ENCODE results near the gene QRSL1. TPM values are rescaled to one million over a fixed set of nuclear protein-coding genes. Genes with fewer than 3 reads are reported as not detected.

Gene QRSL1
- total RNA-seq, 1 experiment from 2014 or later = 19.5 TPM

GRCh38 chr6:106693418-106693817 lies 64.0 kb downstream of the QRSL1 start:
- Histone ChIP-seq H3K56ac (ENCODE audit: insufficient read length, low read depth, low read length) (no peak overlapping the region), H3K27me3 (ENCODE audit: insufficient read depth, low read length) (no peaks in the 10 kb centered on the region), H4K8ac (replicated peaks; ENCODE audit: insufficient read length, low read depth, low read length) (no peak overlapping the region), H3T11ph (ENCODE audit: low read length) (no peak overlapping the region), H4K91ac (ENCODE audit: insufficient read length, low read depth, low read length) (peak overlapping the region; percentile 87), H3K79me2 (ENCODE audit: insufficient read depth, low read length) (no peaks in the 10 kb centered on the region), H3K23me2 (ENCODE audit: insufficient read length, low read depth, low read length, poor library complexity, severe bottlenecking) (no peaks in the 10 kb centered on the region), H3K79me1 (ENCODE audit: insufficient read depth, low read depth, low read length, poor library complexity, severe bottlenecking) (no peaks in the 10 kb centered on the region), H3K9ac (ENCODE audit: extremely low read depth, insufficient read length, low read length) (no peak overlapping the region), H2BK5ac (ENCODE audit: insufficient read length, low read length) (no peak overlapping the region), H3K4me1 (ENCODE audit: insufficient read depth, low read length) (peaks cover 6% of the 10 kb centered on the region; the same call in 1 of the 2 replicates), H2BK15ac (ENCODE audit: low read depth, low read length) (no peak overlapping the region), H3K4me2 (ENCODE audit: insufficient read depth, insufficient read length, low read length) (no peak overlapping the region), H3K23ac (ENCODE audit: insufficient read length, low read depth, low read length) (no peak overlapping the region), H2BK120ac (ENCODE audit: low read depth, low read length, poor library complexity, severe bottlenecking) (peak overlapping the region; percentile 38), H2AK5ac (ENCODE audit: insufficient read length, low read length) (no peak overlapping the region), H2BK12ac (ENCODE audit: insufficient read length, low read depth, low read length) (peak overlapping the region; percentile 65), H2BK20ac (ENCODE audit: low read depth, low read length, poor library complexity, severe bottlenecking) (peak overlapping the region; percentile 61), H3K14ac (ENCODE audit: insufficient read depth, low read length) (peak overlapping the region; percentile 8; the same call in 1 of the 2 replicates), H3K4ac (ENCODE audit: low read depth, low read length) (no peak overlapping the region), H3K18ac (ENCODE audit: insufficient read length, low read depth, low read length) (no peak overlapping the region), H3K9me3 (ENCODE audit: control insufficient read depth, low read depth, low read length) (no peaks in the 10 kb centered on the region), H2AFZ (ENCODE audit: low read length) (no peak overlapping the region), H3K27ac (ENCODE audit: insufficient read length, low read depth, low read length) (peak overlapping the region; percentile 42), H4K20me1 (ENCODE audit: control insufficient read depth, insufficient read depth, insufficient read length) (no peaks in the 10 kb centered on the region), H4K5ac (ENCODE audit: insufficient read length, low read depth, low read length) (no peak overlapping the region)
- Mint-ChIP-seq H3K4me1 (peaks cover 40 to 41% of the 10 kb centered on the region in 2 experiments), H3K27ac (peak overlapping the region; percentile 75 to 99 (median 95); a peak in 5 of 7 replicates), H3K27me3 (ENCODE audit: low read depth) (no peaks in the 10 kb centered on the region), H3K36me3 (ENCODE audit: insufficient read depth in 1 of 3, low read depth in 3 of 3) (no peaks in the 10 kb centered on the region), H3K9me3 (no peaks in the 10 kb centered on the region), H3K4me3 (no peak overlapping the region)
- DNase-seq = no peak
- TF ChIP-seq CTCF (conservative IDR thresholded peaks at IDR 0.05) = no peak
- no CpG with 5 or more reads among the region's 2 CpGs for WGBS (ENCODE audit: extremely low coverage, insufficient read length, low lambda C conversion rate)

All from H9 (cell line).